H54 (cell line): ENCODE measurements around the gene DCDC1.

ENCODE experiments used
- DNase-seq: peaks from one replicate; pipeline ENCODE4 v3.0.0; 2011; ENCODE audit warnings: low spot score, mixed read lengths; ENCODE audit not compliant: insufficient read length
- FAIRE-seq: peaks from 3 replicates; lab custom pipeline; 2011; peaks lifted over from hg19 to GRCh38; lab: Jason Lieb, UNC
- POLR2A ChIP-seq: IDR thresholded peaks from 2 replicates; pipeline ENCODE4 v1.6.1; 2011; ENCODE audit warnings: low read depth, mild to moderate bottlenecking, low read length

Gene DCDC1

GRCh38 chr11:30893318-30893717 lies 476.2 kb downstream of the DCDC1 start:
- no peak for FAIRE-seq
- TF ChIP-seq POLR2A: no peak
- DNase-seq: no peak

DNA sequence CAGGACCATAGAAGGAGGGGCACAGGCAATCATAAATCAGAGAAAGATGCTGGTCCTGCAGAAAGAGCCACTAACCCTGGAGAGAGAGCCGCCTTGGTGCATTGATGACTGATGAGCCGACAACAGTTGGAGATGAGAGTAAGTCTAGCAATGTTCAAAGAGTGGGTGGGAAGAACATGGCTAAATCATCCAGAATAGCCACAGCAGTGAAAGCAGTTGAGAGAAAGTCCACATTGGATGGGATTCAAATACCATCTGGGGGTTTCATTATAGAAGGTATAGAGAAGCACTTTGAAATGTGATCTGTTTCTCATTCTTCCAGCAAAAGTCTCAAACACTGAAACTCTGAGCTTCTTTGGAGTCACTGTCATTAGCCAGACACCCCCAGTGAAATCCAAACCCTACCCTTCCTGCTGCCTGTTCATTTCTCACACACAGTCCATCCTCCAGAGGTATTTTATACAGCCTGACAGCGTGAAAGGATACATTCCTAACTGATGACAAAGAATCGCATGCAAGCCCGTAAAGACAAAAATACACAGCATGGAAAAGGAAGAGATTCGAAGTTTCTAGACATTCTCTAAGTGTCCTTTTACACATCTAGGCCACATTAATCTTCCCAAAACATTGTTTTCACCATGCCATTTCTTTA lies 480.3 kb downstream of the DCDC1 start:
- no peak for TF ChIP-seq POLR2A
- FAIRE-seq (no peak), DNase-seq (no peak)

DNA sequence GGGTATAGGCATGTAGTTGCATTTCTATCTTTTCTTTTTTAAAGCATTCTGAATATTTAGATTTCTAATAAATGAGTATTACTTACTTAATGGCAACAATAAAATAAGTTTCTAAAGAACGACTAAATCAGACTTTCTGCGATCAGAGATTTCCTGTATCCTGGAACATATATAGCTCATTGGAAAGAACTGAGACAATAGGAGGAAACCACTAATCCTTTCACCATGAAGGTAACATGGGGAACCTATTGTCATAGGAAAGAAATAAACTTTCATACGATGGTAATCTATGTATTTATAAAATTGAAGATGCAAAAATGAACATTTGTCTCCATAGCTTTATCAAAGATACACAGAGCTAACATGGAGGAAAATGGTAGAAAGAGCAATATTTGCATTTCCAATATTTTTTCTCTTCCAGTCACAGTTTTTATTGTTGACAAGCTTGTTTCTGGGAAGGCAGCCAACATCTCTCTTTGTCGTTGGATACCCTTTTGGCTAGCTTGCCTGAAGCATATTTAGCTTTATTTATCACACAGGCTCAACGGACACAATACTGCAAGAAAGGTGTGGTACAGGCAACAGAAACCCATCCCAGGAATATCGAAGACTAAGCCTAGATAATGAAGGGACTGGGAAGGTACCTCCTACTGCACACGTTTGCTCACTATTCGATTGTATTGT lies 490.1 kb downstream of the DCDC1 start:
- no peak for TF ChIP-seq POLR2A
- FAIRE-seq: no peak

GRCh38 chr11:30878400-30878799 lies 491.1 kb downstream of the DCDC1 start:
- no peak for FAIRE-seq
- no peak for DNase-seq
- no peak for TF ChIP-seq POLR2A

More for the DNA sequence above, 490.1 kb downstream of the DCDC1 start:
- DNase-seq: no peak

GRCh38 chr11:30876663-30877396 lies 492.7 kb downstream of the DCDC1 start:
- FAIRE-seq (no peak), DNase-seq (no peak)
- TF ChIP-seq POLR2A: no peak

GRCh38 chr11:30876228-30876627 lies 493.3 kb downstream of the DCDC1 start:
- FAIRE-seq (no peak), DNase-seq (no peak)
- no peak for TF ChIP-seq POLR2A

DNA sequence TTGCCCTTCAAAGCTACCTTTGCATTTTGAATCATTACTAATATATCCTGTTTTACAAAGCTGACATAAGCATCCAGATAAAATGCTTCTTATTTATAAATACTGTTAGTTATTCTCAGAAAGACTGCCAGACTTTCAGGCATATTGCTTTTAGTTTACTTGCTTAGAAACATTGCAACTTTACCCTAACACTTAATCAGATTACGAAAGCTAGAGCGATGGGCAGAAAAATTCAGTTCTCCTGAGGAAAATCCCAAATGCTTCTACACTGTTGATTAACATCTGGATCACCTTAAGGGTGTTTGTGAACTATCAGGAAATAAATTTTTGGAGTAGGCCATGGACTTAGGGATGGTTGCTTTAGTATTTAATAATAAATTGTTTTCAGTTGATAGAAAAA lies 493.7 kb downstream of the DCDC1 start:
- DNase-seq: no peak
- FAIRE-seq: no peak
- TF ChIP-seq POLR2A: no peak

GRCh38 chr11:30873924-30874610 lies 495.5 kb downstream of the DCDC1 start:
- DNase-seq (no peak), FAIRE-seq (no peak)
- TF ChIP-seq POLR2A: no peak

GRCh38 chr11:30868626-30869081 lies 500.9 kb downstream of the DCDC1 start:
- FAIRE-seq (no peak), DNase-seq (no peak)
- TF ChIP-seq POLR2A: no peak

DNA sequence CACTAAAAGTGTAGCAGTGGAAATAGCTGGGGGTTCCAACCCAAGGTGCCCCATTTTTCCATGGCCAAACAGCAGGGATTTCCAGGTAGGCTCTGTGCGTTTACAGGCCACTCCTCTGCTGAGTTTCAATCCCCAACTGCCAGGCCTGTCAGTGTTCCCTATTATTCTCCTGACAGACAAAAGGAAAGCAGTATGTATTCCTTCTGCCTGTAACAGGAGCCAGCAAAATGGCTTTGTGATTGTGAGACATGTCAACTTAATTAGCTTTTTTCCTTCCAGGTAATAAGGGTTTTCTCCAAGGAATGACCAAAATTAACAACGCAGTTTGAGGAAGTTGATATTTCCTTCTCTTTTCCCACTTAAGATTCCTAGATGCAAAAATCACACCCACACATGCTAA lies 506.3 kb downstream of the DCDC1 start:
- FAIRE-seq (no peak), DNase-seq (no peak)
- TF ChIP-seq POLR2A: no peak

- no peak for DNase-seq
- TF ChIP-seq POLR2A: no peak
- FAIRE-seq: no peak
Observed at GRCh38 chr11:30861531-30861930, 508.0 kb downstream of the DCDC1 start.

DNA sequence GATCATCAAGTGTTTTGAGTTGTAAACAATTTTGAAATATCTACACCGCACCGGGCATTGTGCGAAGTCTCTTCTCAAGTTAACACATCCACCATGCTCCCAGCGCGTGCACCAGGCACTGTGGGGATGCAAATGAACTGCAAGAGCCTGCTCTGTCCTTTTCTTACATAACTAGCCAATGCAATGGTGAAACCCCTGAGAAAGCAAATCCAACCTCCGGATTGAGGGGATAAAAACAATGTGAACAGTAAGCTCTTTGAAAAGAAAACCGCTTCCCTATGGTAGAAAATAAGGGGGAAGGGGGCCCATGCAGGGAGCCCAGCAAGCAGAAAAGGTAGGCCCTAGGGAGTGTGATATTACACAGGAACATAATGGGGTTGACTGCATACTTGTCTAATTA lies 508.5 kb downstream of the DCDC1 start:
- DNase-seq (no peak), FAIRE-seq (no peak)
- no peak for TF ChIP-seq POLR2A

DNA sequence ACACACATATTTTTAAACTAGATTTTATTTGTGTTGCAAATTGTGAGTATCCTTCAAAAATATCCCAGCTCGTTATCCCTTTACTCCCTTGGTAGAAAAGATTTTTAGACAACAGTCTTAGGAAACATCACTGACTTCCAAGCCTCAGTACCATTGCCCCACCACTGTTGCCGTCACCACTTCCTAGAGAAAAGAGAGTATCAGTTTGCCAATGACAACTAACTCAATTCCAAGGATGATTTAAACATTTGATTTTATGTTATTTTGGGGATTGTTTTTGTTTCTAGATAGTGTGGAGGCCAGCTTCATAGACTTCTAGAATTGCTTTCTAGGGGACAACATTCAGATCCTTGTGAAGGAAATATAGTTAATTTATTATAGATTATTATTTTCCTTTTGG lies 509.4 kb downstream of the DCDC1 start:
- DNase-seq (no peak), FAIRE-seq (no peak)
- no peak for TF ChIP-seq POLR2A

- no peak for FAIRE-seq
- DNase-seq: no peak
- TF ChIP-seq POLR2A: no peak
Observed at GRCh38 chr11:30859669-30860068, 509.9 kb downstream of the DCDC1 start.
